ENCODE results near the gene GNAS.
A peak's percentile ranks its signal among the peaks of the same experiment; 100 is the strongest.

Gene GNAS

GRCh38 chr20:58880994-58881752 lies 28.7 kb downstream of the GNAS start:
- DNase-seq (ENCODE audit: low spot score), result no peak

- no peak for DNase-seq (ENCODE audit: low spot score)
Measured at GRCh38 chr20:58882704-58883089, 30.2 kb downstream of the GNAS start.

GRCh38 chr20:58883241-58883691 lies 30.8 kb downstream of the GNAS start:
- peak; percentile 58 for DNase-seq (ENCODE audit: low spot score)

- DNase-seq (ENCODE audit: low spot score), result no peak
Measured at GRCh38 chr20:58884966-58885365, 32.5 kb downstream of the GNAS start.

GRCh38 chr20:58886546-58886945 lies 34.0 kb downstream of the GNAS start:
- DNase-seq (ENCODE audit: low spot score), result no peak

GRCh38 chr20:58888103-58888502 lies 35.6 kb downstream of the GNAS start:
- no peak for DNase-seq (ENCODE audit: low spot score)

- peak; percentile 89 for DNase-seq (ENCODE audit: low spot score)
Measured at GRCh38 chr20:58888521-58889333, 36.2 kb downstream of the GNAS start.

GRCh38 chr20:58889334-58889760 lies 36.8 kb downstream of the GNAS start:
- no peak for DNase-seq (ENCODE audit: low spot score)

- no peak for DNase-seq (ENCODE audit: low spot score)
Measured at GRCh38 chr20:58889798-58890517, 37.4 kb downstream of the GNAS start.

GRCh38 chr20:58890518-58891085 lies 38.1 kb downstream of the GNAS start:
- peak; percentile 80 for DNase-seq (ENCODE audit: low spot score)

- peak; percentile 86 for DNase-seq (ENCODE audit: low spot score)
Measured at GRCh38 chr20:58891086-58891717, 38.7 kb downstream of the GNAS start.

GRCh38 chr20:58891718-58892140 lies 39.2 kb downstream of the GNAS start:
- DNase-seq (ENCODE audit: low spot score), result peak; percentile 52

- peak; percentile 76 for DNase-seq (ENCODE audit: low spot score)
Measured at GRCh38 chr20:58892141-58892931, 39.8 kb downstream of the GNAS start.

- no peak for DNase-seq (ENCODE audit: low spot score)
Measured at GRCh38 chr20:58892932-58893224, 40.4 kb downstream of the GNAS start.

- no peak for DNase-seq (ENCODE audit: low spot score)
Measured at GRCh38 chr20:58893355-58894120, 41.0 kb downstream of the GNAS start.

- peak; percentile 21 for DNase-seq (ENCODE audit: low spot score)
Measured at GRCh38 chr20:58894652-58895447, 42.3 kb downstream of the GNAS start.

- DNase-seq (ENCODE audit: low spot score), result peak; percentile 26
Measured at GRCh38 chr20:58895448-58896180, 43.1 kb downstream of the GNAS start.

- no peak for DNase-seq (ENCODE audit: low spot score)
Measured at GRCh38 chr20:58896820-58897219, 44.3 kb downstream of the GNAS start.

- DNase-seq (ENCODE audit: low spot score), result no peak
Measured at GRCh38 chr20:58897488-58897887, 45.0 kb downstream of the GNAS start.

All from AG20443 (cell line).